HG03558 (cell line): Measurements from ENCODE around the gene BCCIP.

ENCODE experiments used
- ATAC-seq: cut with Tn5 transposase; IDR thresholded peaks from one replicate; pipeline ENCODE4 v1.9.1; 2021; ENCODE audit warnings: moderate number of reproducible peaks; ENCODE audit not compliant: unreplicated experiment; ENCODE audit errors: extremely low read depth

BCCIP gene

DNA sequence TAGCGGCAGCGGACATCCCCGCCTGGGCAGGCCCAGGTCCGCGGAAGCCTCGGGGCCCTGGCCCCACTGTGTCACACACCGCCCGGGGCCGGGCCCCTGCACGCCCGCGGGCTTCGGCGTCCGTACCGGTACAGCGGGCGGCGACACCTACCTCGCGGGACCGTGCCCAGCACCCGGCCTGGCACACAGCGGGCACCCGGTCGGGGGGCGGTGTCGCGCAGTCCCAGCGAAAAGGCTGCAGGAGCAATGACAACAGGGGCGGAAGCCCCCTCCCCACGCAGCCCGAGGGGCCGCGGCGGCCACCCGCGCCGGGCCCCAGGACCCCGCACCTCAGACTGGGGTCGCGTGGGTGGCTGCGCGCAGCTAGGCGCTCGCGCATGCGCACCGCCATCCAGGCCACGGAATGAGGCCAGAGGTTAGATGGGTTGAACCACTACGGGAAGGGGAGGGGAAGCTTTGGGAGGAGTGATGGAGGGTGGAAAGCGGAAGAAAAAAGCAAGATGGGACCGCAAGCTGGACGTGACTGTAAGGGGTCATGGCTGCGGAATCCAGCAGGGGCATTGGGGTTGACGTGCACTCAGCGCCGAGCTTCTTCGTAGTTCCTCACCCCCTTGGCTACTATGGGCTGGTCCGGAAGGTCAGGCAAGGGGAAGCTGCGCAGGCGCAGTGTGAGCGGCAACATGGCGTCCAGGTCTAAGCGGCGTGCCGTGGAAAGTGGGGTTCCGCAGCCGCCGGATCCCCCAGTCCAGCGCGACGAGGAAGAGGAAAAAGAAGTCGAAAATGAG lies at the start of gene BCCIP, which contains the start of gene UROS:
BCCIP (plus strand) TSS at position 669 of the 785 bp plus-strand sequence; CDS start at position 681, 12 bp downstream.
UROS (minus strand) TSS at position 381 of the 785 bp plus-strand sequence. CDS start 6,759 bp downstream, outside the sequence.
- peak; percentile 57 for ATAC-seq

DNA sequence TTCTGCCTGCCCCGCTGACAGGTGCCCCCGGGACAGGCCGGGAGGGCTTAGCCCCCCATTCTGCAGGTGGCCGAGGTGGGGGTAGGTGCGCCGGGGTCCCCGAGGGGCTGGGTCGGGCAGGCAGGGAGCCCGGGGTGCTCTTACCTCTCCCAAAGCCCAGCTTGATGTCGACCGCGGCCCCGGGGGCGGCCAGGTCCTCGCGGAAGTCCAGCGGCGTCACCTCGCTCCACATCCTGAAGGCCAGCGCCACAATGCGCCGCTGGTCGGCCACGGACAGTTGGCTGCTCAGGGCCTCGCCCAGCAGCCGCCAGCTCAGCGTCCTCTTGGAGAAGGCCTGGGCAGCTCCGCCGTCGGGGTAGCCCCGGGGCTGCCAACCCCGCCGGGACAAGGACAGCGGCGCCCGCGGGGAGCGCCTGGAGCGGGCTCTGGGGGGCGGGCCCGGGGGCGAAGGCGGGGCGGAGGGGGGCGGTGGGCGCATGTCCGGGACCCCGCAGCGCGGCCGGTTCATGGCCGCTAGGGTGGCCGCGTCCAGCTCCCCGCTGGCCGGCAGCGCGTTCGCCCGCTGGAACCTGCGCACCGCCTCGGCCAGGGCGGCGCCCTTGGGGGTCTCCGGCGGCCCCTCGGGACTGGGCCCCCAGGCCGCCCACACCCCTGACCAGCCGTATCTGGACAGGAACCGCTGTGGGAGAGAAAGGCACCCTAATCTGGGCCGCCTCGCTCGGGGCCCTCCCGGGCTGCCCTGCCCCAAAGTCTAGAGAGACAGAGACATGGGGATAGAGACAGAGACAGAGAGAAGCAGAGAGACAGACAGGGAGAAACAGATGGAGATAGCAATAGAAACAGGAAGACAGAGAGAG lies 49.4 kb upstream of the BCCIP start:
- no peak for ATAC-seq

DNA sequence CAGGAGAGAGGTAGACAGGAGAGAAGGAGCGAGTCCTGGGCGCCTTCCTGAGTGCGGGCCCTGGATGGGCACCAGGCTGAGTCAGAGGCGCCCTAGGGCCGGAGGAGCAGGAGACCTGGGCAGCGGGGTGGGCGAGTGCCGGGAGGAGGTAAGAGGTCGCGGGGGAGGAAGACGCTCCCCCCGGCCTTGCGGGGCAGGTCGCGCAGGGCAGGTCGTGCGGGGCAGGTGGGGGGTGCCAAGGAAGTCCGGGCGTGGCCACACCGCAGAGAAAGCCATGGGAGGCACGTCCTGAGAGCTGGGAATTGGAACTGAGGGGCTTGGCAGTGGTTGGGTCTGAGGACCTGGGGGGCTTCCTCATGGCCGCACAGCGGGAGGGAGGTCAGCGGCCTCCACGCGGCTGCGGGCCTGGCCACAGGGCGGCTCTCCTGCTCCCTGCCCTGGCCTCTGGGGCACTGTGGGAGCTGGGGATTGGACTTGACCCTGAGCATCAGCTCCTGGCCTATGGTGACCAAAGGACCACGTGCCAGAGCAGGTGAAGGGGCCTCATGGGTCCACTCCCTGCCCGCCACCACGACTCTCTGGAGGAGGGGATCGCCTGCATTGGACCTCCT lies 48.7 kb upstream of the BCCIP start:
- ATAC-seq, result no peak

DNA sequence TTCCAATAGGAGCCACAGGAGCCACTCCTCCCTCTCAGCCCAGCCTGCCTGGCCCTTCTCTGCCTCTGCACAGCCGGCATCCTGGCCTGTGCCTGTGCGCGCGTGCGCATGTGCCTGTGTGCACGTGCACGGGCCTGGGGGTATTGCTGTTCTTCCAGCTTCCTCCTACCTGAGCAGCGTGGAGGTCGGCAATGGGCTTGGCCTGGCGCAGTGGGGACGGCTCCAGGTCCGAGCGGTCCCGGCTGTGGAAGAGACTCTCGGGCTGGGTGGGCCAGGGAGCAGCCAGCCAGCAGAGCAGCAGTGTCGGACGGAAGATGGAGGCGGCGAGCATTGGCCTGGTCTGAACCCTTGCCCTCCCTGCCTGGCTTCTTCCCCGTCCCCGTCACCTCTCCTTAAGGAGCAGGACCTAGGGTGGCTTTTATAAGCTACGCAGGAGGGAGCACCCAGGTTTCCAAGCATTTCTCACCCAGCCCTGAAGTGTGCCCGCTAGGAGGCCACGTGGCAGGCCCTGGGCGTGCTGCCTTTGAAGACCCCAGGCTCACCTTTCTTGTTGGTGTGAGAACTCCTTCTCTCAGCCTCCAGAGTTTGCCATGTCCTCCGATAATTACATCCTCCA lies 47.7 kb upstream of the BCCIP start, which contains the start of gene MMP21:
MMP21 (minus strand) TSS at position 331 of the 616 bp plus-strand sequence; CDS start at position 331, 0 bp downstream.
- ATAC-seq, result no peak

DNA sequence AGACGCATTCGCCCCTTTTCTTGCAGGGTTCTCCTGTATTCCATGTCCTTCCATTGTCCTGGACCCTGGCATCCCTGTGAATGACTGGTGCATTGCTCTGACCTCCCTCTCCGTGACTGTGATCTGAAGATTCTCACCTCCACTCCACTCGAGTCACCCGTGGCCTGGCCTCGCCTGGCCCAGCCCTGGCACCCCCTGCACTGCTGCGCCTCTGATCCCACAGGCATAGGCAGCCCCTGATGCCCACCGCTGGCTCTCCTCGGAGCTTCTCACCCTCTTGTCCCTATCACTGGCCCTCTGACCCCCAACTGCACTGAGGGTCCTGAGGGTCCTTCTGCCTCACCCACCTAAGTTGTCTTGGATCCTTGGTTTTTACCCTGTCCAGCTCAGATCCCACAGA lies 45.5 kb upstream of the BCCIP start:
- no peak for ATAC-seq

DNA sequence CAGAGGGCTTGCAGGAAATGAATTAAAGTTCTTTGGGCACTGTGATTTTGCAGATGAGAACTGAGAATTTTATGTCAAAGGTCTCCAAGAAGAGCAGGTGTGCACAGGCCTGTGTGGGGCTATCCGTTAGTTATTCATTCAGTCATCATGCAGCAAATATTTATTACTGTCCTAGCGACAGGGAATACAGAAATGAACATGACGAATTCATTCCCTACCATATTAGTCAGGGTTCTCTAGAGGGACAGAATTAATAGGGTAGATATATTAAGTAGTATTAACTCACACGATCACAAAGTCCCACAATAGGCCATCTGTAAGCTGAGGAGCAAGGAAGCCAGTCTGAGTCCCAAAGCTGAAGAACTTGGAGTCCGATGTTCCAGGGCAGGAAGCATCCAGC lies 44.8 kb upstream of the BCCIP start:
- ATAC-seq, result no peak

DNA sequence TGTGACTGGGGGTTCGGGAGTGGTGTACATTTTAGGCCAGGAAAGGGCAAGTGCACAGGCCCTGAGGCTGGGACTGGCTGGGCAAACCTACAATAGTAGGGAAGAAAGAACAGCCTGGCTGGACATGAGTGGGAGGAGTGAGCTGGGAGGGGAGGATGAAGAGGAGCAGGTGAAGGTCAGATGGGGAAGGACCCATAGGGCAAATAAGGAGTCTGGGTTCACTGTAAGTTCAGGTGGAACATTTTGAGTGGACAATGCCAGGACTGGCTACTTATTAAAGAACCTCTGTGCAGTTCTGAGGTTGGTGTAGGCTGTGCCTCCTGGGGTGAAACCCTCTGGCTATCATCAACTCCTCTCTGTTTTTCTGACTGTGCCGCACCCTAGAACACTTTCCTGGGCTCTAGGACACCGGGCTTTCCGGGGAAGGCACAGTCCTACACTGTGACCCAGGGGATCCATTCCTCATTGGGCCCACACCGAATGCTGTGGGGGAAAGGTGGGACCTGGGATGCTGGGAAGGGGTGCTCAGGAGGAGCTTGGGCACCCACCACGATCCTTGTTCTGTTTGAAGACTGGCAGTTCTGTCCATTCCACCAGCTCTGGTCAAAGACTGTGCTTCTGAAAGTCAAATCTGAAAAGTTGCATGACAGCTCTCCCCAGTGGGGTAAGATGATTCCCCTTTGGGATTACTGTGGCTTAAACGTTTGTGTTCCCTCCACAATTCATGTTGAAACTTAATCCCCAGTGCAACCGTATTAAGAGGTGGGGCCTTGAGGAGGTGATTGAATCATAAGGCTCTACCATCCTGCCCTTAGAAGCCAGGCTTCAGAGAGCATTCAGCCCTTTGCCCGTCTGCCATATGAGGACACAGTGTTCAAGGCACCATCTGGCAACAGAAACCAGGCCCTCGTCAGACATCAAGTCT lies 43.7 kb upstream of the BCCIP start:
- ATAC-seq, result no peak

DNA sequence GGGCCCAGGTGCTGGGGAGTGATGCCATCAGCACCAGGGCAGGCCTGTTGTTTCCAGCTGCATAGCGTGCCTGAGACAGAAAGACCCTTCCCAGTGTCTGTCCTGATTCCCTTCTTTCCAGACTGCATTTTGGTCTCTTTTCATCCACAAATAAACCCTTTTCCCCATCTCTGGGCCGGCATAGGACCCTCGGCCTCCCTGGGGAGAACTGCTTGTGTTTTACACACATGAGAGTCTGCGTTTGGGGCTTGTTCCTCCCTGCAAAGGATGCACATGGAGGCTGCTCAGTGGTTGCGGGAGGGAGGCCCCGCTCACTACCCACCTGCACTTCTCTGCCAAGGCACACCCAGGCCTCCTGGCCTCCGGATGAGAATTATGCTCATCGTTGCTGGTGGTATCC lies 42.0 kb upstream of the BCCIP start:
- no peak for ATAC-seq

DNA sequence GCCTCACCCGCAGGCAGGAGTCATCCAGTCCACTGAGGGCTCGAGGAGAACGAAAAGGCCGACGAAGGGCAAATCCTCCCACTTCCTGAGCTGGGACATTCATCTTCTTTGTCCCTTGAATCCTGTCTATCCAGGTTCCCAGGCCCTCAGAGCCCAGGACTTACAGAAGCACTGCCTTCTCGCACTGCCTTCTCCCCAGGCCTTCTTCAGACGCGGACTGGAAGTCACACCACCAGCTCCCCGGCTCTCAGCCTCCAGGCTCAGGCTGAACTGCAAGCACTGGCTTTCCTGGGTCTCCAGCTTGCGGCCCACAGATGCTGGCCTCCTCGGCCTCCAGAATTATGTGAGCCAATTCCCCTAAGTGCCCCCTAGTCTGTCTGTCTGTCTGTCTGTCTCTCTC lies 41.3 kb upstream of the BCCIP start:
- ATAC-seq, result no peak

DNA sequence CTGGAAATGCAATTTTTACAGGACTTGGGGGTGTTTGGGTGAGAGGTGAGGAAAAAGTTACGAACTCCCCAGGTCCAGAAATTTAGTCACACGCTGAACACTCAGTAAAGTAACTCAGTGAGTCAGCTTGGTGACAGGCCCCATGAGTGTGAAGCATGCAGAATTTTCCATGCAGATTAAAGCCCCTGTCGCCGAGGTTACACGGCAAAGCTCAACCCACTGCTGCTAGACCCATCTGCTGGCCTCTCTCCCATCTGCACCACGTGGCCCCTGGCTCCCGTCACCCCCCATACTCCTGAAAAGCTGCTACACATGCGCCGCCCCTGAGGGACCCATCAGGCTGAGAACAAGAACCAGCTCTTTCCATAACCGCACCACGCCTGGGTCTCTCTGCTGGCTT lies 40.7 kb upstream of the BCCIP start:
- ATAC-seq, result no peak

DNA sequence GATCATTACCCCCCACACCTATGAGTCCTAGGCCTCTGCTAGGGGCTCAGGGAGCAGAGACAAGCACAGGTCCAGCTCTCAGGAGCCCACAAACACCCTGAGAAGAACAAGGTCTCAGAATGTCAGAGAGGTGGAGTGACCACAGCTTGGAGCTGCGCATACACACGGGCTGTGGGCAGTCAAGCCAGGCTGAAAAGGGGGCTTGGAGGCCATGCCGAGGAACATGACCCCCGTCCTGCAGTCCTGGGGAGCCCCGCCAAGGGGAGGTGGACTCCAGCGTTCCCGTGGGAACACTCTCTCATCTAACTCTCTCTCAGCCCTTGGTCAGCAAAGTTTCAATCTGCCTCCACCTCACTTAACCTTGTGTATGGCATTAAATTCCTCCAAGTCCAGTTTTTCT lies 39.9 kb upstream of the BCCIP start:
- no peak for ATAC-seq

DNA sequence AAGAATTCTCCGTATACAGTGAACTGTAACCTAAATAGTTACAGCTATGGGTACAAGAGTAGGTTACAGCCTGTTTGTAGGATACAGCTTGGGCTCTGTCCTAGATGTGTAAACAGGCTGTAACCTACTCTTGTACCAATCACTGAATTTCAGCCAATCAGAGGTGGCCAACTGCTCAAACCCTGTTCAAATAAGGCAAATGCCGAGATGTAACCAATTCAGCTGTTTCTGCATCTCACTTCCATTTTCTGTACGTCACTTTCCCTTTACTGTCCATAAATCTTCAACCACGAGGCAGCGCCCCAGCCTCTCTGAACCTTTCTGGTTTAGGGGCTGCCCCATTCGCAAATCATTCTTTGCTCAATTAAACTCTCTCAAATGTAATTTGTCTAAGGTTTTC lies 39.4 kb upstream of the BCCIP start:
- ATAC-seq, result peak; percentile 87

DNA sequence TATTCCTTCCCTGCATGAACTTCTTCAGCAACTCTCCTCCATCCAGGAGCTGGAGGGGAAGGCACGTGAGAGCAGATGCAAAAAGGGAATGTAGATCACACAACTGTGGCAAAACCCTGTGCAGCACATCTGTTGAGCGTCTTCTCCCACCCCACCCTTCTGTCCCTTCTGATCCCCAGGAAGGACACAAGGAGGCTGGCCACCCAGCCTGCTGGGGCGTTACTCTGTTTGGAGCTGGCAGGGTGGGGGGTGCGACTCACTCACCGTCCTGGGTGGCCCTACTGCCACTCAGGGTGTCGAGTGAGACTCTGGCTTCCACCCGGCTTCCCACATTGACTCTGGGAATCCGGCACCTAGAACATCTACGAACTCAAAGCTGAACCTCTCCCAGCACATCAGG lies 37.6 kb upstream of the BCCIP start:
- no peak for ATAC-seq

DNA sequence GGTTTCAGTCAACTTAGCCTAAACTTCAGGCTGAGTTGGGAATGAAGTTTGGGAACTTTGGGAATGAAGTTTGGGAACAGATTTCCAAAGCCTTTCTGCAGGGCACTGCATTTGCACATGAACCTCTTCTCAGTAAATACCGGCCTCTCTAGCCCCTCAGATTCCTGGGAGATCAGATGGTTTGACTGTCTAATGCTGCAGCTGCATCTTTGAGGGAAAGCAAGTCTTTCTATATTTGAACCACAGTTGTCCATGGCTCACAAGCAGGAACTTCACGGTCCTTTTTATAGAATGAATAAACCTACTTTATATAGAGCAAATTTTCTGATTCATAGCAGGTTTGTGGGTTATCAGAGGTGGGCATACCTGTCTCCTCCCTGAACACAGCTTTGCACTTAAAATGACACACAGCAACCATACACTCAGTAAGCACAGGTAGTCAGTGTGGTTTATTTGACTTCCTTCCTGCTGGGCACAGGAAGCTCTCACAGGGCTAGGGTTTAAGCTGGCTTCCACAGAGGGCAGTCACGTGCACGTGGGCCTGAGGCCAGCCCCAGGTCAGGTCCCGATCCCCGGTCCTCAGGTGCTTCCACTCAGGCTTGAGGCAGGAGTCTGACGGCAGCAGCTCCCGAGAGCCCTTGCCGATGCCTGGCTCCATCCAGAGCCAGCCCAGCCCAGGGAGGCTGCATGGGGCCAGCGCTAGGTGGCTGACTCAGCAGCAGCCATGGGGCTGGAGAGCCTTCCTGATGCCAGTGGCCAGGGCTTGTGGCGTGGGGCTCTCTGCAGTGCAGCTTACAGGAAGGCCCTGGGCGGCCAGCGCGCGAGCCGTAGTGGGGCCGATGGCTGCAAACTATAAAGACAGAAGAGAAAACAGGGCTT lies 35.0 kb upstream of the BCCIP start:
- ATAC-seq, result no peak

DNA sequence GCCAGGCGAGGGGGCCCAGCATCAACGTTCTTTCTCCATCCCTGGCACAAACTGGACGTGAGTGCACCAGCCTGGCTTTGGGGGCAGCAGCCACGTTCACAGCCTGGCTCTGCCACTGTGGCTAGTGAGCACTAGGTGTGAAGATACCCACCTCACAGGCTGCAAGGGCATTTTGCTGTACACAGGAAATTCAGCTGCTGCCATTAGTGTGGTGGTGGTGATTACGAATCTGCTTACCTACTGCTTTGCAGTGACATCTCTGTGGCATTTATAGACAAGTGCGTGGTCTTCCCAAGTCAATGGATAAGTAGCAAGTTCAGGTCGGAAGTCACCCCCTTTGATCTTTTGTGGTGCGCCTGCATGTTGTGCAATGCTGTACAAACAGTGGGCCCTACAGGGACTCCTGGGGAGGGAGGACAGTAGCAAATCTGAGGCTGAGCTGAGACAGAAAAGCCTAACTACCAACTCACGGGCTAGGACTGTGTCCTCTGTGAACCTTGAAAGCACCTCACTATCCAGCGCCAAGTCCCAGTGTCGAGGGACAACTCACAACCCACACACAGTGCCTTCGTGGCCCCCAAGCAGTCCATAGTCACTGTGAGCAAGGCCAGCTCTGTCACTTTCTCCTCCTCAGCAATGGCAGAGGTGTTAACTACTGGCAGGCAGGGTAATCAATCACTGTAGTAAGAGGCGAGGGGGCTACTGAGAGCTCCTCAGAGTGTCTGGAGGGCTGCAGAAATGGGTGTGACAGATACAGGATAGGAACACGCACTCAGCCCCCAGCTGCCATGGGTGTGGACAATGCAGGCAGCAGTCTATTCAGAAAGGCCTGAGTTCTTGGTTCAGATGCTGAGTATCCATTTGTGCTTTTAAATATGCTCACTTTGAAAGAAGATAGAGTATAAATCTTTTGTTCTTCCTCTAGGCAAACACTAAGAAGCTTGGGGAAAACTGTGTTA lies 30.7 kb upstream of the BCCIP start:
- no peak for ATAC-seq

DNA sequence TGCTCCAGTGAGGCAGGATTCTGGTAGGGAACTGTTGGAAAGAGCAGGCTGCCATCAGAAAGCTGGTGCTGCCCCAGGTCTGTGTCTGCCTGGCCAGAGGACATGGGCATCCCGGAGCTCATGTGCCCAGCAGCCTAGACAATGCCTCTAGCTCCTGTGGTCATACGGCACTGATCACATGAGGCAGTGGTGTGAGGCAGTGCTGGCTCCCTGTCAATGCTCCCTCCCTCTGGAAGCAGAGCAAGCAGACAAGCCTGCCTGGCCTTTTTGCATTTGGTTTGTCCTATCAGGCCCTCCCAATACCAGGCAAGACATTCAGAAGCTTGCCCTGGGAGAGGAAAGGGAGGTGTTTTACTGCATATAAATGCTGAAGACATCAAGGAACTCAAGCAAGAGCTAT lies 28.2 kb upstream of the BCCIP start:
- ATAC-seq, result no peak

DNA sequence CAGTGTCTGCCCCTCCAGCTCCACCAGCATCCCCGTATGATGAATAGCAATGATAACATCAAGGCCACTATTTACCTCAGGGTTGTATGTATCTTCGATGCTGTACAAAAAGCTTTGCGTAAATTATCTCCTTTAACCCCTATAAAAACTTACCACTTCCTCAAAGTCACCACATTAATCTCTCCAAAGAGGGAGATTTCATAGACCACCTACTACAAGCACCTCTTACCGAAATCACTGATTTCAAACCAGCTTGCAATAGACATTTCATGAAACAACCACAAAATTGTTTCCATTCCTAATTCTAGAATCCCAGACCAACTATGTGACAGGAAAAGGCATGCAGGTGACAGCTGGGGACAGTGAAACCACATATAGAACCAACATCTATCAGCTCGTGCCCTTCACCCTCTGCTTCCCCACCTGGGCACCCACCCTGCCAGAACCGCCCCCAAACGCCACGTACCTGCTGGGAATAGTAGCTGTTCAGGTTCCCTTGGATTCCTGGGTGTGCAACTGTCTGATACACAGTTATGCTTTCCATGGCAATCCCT lies 27.6 kb upstream of the BCCIP start:
- no peak for ATAC-seq
